ENCODE measurements around the gene PDF.

PDF gene

DNA sequence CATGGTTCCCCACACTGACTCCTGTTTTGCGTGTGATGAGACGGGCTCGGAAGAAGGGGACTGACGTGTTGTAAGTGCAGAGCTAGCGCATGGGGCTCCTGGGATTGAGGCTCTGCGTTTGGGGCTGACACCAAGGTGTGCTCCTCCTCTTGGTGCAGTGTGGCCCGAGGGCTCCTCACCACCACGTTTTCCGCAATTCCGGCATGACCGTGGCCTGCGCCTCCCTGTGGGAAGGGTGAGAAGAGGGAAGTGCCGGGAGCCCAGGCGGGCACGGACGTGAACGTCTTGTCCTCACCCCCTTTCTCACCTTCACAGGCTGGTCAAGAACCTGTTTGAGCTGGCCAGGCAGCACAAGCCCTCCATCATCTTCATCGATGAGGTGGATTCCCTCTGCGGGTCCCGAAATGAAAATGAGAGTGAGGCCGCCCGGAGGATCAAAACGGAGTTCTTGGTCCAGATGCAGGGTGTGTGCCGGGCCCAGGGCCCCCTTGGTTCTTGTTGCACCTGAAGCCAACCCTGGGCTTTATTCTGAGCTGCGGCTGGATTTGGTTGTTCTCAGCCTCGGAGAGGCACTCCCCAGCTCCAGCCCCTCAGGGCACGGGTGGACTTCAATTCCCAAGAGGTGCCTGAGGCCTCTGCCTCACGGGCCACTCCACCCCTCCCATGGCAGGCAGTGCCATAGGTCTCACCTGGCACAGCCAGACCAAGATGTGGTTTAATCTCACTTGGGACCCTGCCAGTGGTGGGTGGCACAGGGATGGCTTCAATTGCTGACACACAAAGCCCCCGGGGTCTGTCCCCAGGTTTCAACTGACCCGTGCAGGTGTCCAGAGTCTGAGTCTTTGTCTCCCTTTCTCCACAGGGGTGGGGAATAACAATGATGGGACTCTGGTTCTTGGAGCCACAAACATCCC lies 10.3 kb downstream of the PDF start:
- TF ChIP-seq JUND (IDR thresholded peaks at IDR 0.05; ENCODE audit: low read depth): no peak
- no peak for DNase-seq (ENCODE audit: low read depth in 1 of 2, low spot score in 1 of 2)
- in situ Hi-C loops (cut with HindIII; ENCODE audit: low pct_unique_long_range_greater_than_20kb, low sequenced_read_pairs): no loop called here

DNA sequence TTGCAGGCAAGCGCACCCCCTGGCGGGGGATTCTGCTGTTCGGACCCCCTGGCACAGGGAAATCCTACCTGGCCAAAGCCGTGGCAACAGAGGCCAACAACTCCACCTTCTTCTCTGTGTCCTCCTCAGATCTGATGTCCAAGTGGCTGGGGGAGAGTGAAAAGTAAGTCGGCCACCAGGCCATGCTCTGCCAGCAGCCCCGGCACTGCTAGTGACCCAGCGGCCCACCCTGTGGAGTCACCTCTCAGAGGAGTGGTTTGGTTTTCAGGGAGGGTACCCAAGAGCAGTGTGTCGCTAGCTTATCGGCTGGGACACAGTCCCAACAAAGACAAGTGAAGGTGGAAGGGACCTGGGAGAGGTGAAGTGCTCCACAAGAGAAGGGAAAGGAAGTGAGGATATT lies 11.0 kb downstream of the PDF start:
- DNase-seq (ENCODE audit: low read depth in 1 of 2, low spot score in 1 of 2): no peak
- TF ChIP-seq JUND (IDR thresholded peaks at IDR 0.05; ENCODE audit: low read depth): no peak
- in situ Hi-C loops (cut with HindIII; ENCODE audit: low pct_unique_long_range_greater_than_20kb, low sequenced_read_pairs): no loop called here

- no peak for TF ChIP-seq JUND (IDR thresholded peaks at IDR 0.05; ENCODE audit: low read depth)
- no peak for DNase-seq (ENCODE audit: low read depth in 1 of 2, low spot score in 1 of 2)
- in situ Hi-C loops (cut with HindIII; ENCODE audit: low pct_unique_long_range_greater_than_20kb, low sequenced_read_pairs): no loop called here
These were observed 11.5 kb downstream of the PDF start for GRCh38 chr16:69318911-69319289.

DNA sequence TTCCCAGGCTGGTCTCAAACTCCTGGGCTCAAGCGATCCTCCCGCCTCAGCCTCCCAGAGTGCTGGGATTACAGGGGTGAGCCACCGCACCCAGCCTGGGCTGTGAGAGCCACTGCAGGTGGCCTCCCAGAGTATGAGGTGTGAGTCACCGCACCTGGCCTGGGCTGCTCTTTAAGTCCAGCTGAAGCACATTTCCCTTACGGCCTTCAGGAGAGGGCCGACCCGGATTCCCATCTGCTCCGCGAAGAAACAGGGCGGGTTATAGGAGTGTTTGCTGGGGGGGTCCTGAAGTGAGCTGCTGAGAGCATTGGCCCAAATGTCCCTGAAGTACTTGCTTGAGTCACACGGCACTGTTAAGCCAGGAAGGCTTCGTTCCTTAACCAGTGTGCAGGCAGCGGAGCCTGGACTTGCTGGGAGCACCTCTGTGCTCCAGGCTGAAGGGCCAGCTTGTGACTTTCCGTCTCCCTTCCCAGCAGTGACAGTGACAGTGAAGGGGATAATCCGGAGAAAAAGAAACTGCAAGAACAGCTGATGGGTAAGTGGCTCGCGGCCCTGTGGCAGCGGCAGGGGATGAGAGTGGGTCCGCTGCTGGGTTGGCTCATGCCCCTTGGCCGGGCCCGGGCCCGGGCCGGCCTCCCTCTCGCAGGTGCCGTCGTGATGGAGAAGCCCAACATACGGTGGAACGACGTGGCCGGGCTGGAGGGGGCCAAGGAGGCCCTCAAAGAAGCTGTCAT lies 12.0 kb downstream of the PDF start:
- no peak for DNase-seq (ENCODE audit: low read depth in 1 of 2, low spot score in 1 of 2)
- in situ Hi-C loops (cut with HindIII; ENCODE audit: low pct_unique_long_range_greater_than_20kb, low sequenced_read_pairs): no loop called here
- TF ChIP-seq JUND (IDR thresholded peaks at IDR 0.05; ENCODE audit: low read depth): no peak

GRCh38 chr16:69316595-69317034 lies 13.8 kb downstream of the PDF start:
- no peak for DNase-seq (ENCODE audit: low read depth in 1 of 2, low spot score in 1 of 2)
- TF ChIP-seq JUND (IDR thresholded peaks at IDR 0.05; ENCODE audit: low read depth): no peak
- in situ Hi-C loops (cut with HindIII; ENCODE audit: low pct_unique_long_range_greater_than_20kb, low sequenced_read_pairs): no loop called here

GRCh38 chr16:69315486-69316311 lies 14.7 kb downstream of the PDF start:
- no peak for DNase-seq (ENCODE audit: low read depth in 1 of 2, low spot score in 1 of 2)
- TF ChIP-seq JUND (IDR thresholded peaks at IDR 0.05; ENCODE audit: low read depth): no peak
- in situ Hi-C loops (cut with HindIII; ENCODE audit: low pct_unique_long_range_greater_than_20kb, low sequenced_read_pairs): no loop called here

GRCh38 chr16:69314534-69314933 lies 15.9 kb downstream of the PDF start:
- in situ Hi-C loops (cut with HindIII; ENCODE audit: low pct_unique_long_range_greater_than_20kb, low sequenced_read_pairs): no loop called here
- DNase-seq (ENCODE audit: low read depth in 1 of 2, low spot score in 1 of 2): no peak
- no peak for TF ChIP-seq JUND (IDR thresholded peaks at IDR 0.05; ENCODE audit: low read depth)

GRCh38 chr16:69313469-69313868 lies 16.9 kb downstream of the PDF start:
- in situ Hi-C loops (cut with HindIII; ENCODE audit: low pct_unique_long_range_greater_than_20kb, low sequenced_read_pairs): no loop called here
- TF ChIP-seq JUND (IDR thresholded peaks at IDR 0.05; ENCODE audit: low read depth): no peak
- no peak for DNase-seq (ENCODE audit: low read depth in 1 of 2, low spot score in 1 of 2)

GRCh38 chr16:69311533-69312387 lies 18.6 kb downstream of the PDF start:
- no peak for TF ChIP-seq JUND (IDR thresholded peaks at IDR 0.05; ENCODE audit: low read depth)
- peak in 1 of 2 experiments; percentile 43 for DNase-seq (ENCODE audit: low read depth in 1 of 2, low spot score in 1 of 2)
- in situ Hi-C loops (cut with HindIII; ENCODE audit: low pct_unique_long_range_greater_than_20kb, low sequenced_read_pairs): no loop called here

DNA sequence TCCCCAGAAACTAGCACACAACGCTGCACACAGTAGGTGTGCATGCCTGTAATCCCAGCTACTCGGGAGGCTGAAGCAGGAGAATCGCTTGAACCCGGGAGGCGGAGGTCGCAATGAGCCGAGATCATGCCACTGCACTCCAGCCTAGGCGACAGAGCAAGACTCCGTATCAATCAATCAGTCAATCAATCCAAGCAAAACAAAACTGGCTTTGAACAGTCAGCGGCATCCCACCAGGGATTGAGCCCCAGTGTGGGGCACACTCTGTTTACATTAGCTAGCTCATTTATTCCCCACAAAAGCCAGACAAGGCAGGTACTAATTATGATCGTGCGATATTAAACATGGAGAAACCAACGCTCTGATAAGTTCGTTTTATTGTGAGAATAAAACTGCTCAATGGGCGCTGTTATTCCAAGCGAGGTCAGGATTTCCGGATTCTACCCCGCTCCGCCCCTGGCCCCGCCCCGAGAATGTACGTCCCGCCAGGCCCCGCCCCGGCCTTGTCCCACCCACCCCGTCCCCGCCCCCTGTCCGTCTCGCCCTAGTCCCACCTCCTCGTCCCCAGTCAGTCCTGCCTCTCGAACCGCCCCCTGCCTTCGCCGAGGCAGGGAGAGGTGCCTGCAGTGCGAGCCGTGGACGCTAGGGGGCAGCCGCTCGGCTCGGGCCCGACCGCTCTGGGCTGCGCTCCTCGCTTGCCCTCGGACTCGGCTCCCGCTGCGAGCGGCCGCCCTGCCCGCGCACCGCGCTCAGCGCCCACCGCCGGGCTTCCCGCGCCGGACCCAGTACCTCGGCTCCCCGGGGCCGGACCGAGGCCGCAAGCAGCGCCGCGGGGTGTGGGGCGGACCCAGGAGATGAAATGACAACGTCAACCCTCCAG lies 19.5 kb downstream of the PDF start, which contains the start of gene VPS4A:
Gene VPS4A (plus strand): TSS at position 698 of the 880 bp plus-strand sequence. CDS start 162 bp downstream, at position 860.
- DNase-seq (ENCODE audit: low read depth in 1 of 2, low spot score in 1 of 2): peak; percentile 91 to 96
- no peak for TF ChIP-seq JUND (IDR thresholded peaks at IDR 0.05; ENCODE audit: low read depth)
- in situ Hi-C loops (cut with HindIII; ENCODE audit: low pct_unique_long_range_greater_than_20kb, low sequenced_read_pairs): no loop called here

DNA sequence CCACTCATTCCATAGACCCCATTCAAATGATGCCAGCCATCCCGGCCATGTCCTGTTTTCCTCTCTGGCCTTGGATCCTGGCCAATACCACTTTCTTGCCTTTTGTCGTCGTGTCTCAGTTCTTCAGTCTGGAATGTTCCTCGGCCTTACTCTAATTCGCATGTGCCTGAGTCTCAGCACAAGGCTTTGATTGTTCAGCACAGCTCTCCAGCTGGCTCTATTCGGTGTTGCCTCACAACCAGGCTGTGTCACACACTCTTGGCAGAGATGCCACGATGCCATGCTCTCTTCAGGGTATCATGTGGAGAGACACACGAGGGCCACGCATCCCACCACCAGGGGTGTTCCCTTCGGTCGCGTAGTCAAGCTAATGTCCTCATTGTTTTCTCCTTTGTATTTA lies 21.1 kb downstream of the PDF start:
- in situ Hi-C loops (cut with HindIII; ENCODE audit: low pct_unique_long_range_greater_than_20kb, low sequenced_read_pairs): no loop called here
- no peak for TF ChIP-seq JUND (IDR thresholded peaks at IDR 0.05; ENCODE audit: low read depth)
- DNase-seq (ENCODE audit: low read depth in 1 of 2, low spot score in 1 of 2): no peak

All from T47D (cell line).